COLO668 (cell line): Measurements from ENCODE around the gene AK4.

Experiments
- DNase-seq: peaks from one replicate; lab custom pipeline; 2025; ENCODE audit not compliant: unreplicated experiment; lab: John Stamatoyannopoulos, UW

The AK4 gene

GRCh38 chr1:65243491-65243890 is 95.5 kb downstream of the AK4 start:
- no peak for DNase-seq

- DNase-seq, result no peak
Measured at GRCh38 chr1:65245295-65245694, 97.3 kb downstream of the AK4 start.

- DNase-seq, result no peak
Measured at GRCh38 chr1:65247419-65248359, 99.7 kb downstream of the AK4 start.

GRCh38 chr1:65250826-65251225 is 102.8 kb downstream of the AK4 start:
- no peak for DNase-seq

- DNase-seq, result no peak
Measured at GRCh38 chr1:65253800-65254319, 105.9 kb downstream of the AK4 start.

- DNase-seq, result peak; percentile 100
Measured at GRCh38 chr1:65254320-65255034, 106.5 kb downstream of the AK4 start.

- peak; percentile 68 for DNase-seq
Measured at GRCh38 chr1:65255035-65255655, 107.1 kb downstream of the AK4 start.

- peak; percentile 67 for DNase-seq
Measured at GRCh38 chr1:65255656-65256050, 107.7 kb downstream of the AK4 start.

GRCh38 chr1:65256860-65257708 is 109.1 kb downstream of the AK4 start:
- peak; percentile 32 for DNase-seq

GRCh38 chr1:65258106-65258505 is 110.1 kb downstream of the AK4 start:
- no peak for DNase-seq

GRCh38 chr1:65259816-65260215 is 111.8 kb downstream of the AK4 start:
- DNase-seq, result no peak

- no peak for DNase-seq
Measured at GRCh38 chr1:65260851-65261473, 113.0 kb downstream of the AK4 start.

- DNase-seq, result no peak
Measured at GRCh38 chr1:65263286-65263685, 115.3 kb downstream of the AK4 start.

- DNase-seq, result peak; percentile 72
Measured at GRCh38 chr1:65264197-65264929, 116.4 kb downstream of the AK4 start.

GRCh38 chr1:65265296-65265650 is 117.3 kb downstream of the AK4 start:
- no peak for DNase-seq

GRCh38 chr1:65265651-65266351 is 117.8 kb downstream of the AK4 start:
- peak; percentile 91 for DNase-seq

- no peak for DNase-seq
Measured at GRCh38 chr1:65266476-65266875, 118.5 kb downstream of the AK4 start.

GRCh38 chr1:65267271-65267670 is 119.3 kb downstream of the AK4 start:
- DNase-seq, result no peak

- DNase-seq, result peak; percentile 70
Measured at GRCh38 chr1:65267683-65268082, 119.7 kb downstream of the AK4 start.
